HG02678 (cell line): ENCODE measurements around the gene CEP68.

ENCODE experiments used
- ATAC-seq: cut with Tn5 transposase; IDR thresholded peaks from one replicate; pipeline ENCODE4 v1.9.1; 2021; ENCODE audit warnings: mild to moderate bottlenecking, moderate library complexity; ENCODE audit not compliant: unreplicated experiment

The CEP68 gene

GRCh38 chr2:65057391-65058052 is 1.3 kb downstream of the CEP68 start:
- ATAC-seq = no peak

DNA sequence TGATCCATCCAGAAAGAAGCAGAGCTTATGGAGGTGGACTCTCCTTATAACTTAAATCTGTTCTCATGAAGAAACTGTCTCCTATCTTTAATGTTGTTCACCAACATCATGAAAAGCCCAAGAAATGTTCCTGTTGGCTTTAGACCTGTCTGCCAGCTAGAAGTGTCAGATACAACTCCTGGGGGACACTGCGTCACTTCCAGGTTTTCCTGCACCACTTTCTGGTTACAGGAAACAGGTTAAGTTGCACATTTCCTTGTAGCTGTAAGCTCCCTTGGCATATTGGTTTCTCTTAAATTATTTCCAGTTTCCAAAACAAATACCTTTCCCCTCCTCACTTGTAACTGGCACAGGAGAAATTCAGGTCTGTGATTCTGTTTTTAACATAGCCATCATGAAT is 2.9 kb downstream of the CEP68 start:
- no peak for ATAC-seq

GRCh38 chr2:65061146-65061909 is 5.1 kb downstream of the CEP68 start:
- no peak for ATAC-seq

- no peak for ATAC-seq
Measured at GRCh38 chr2:65061910-65062339, 5.7 kb downstream of the CEP68 start.

DNA sequence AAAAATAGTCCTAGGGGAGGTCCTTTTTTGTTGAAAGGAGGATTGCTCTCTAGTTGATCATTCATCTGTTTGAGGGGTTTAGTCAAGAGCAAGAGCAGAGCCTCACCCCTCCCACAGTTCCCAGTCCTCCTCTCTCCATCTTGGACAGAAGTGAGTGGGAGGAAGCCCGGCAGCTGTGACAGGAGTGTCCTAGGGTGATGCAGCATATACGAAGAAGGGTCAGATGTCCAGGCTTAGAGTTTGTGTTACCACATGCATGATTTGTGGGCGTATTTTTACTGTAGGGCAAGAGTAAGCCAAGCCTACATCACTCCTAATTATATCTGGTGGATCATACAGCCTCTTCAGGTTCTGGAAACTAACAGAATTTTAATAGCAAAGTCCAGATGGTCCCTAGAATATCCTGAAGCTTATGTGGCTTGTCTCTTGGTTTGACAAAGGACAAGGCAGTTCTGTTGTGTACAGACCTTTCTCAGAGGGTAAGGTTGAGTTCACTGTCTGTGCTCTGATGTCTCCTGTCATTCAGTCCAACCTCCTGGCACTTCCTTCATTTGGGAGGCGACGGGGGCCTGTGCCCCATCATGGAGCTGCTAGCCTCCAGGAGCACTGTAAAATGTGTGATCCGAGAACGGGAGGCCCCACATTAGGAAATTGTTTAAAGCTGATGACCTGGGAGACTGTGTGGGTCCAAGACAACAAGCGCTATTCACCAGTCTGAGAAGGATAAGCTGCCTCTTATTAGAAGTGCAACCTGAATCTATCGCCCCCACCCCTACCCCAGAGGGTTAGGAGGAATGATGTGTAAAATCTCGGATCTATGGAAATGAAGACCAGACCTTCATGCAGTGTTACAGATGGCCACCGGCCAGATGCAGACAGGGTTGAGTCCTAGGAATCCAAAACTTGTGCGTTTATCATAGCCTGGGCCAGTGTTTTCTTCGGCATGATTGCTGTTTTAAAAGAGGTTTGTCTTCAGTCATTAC is 6.9 kb downstream of the CEP68 start:
- no peak for ATAC-seq

GRCh38 chr2:65064728-65065552 is 8.7 kb downstream of the CEP68 start:
- peak; percentile 81 for ATAC-seq

- no peak for ATAC-seq
Measured at GRCh38 chr2:65067806-65068553, 11.8 kb downstream of the CEP68 start.

- no peak for ATAC-seq
Measured at GRCh38 chr2:65069439-65069824, 13.2 kb downstream of the CEP68 start.

- ATAC-seq = no peak
Measured at GRCh38 chr2:65070172-65070830, 14.1 kb downstream of the CEP68 start.

DNA sequence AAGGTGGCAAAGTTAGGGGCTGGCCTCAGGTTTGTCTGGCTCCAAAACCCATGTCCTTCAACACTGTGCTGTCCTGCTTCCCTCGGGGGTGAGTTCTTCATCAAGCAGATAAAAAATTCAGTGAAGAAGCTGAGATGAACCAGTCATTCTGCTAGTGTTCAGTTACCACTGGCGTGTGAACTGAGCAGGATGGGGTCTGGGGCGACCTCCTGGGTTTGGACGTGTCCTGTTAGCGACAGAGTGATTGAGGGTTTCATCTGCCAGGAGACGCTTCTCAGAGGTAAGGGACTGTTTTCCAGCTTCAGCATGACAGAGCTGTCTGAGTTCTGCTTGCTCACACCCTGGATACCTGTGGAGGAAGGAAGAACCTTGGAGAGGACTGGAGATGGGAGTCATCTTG is 14.6 kb downstream of the CEP68 start:
- no peak for ATAC-seq

DNA sequence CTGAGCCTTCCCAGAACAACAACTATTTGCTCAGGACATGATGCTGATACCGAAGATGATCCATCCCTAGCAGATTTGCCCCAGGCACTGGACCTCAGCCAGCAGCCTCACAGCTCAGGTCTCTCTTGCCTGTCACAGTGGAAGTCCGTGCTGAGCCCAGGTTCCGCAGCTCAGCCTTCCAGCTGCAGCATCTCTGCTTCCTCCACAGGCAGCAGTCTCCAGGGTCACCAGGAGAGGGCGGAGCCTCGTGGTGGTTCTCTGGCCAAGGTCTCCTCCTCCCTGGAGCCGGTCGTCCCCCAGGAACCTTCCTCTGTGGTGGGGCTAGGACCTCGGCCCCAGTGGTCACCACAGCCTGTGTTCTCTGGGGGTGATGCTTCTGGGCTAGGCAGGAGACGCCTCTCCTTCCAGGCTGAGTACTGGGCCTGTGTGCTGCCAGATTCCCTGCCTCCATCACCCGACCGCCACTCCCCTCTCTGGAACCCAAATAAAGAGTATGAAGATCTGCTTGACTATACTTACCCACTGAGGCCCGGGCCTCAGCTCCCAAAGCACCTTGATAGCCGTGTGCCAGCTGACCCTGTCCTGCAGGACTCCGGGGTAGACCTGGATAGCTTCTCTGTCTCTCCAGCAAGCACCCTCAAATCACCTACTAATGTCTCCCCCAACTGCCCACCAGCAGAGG is 15.4 kb downstream of the CEP68 start:
- ATAC-seq = no peak

- peak; percentile 61 for ATAC-seq
Measured at GRCh38 chr2:65072181-65072970, 16.2 kb downstream of the CEP68 start.

- ATAC-seq = no peak
Measured at GRCh38 chr2:65073879-65074565, 17.8 kb downstream of the CEP68 start.

DNA sequence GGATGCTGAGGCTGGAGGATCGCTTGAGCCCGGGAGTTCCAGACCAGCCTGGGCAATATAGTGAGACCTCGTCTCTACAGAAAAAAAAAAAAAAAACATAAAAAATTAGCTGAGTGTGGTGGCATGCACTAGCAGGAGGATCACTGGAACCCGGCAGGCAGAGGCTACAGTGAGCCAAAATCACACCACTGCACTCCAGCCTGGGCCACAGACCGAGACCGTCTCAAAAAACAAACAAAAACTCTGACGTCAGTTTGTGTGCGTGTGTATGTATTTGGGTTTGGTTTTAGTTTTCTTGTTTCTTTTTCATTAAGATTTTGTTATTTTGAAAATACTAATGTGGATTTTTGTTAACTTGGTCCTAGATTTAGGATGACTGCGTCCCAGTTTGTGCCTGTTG is 19.0 kb downstream of the CEP68 start:
- no peak for ATAC-seq

GRCh38 chr2:65075605-65076344 is 19.6 kb downstream of the CEP68 start:
- no peak for ATAC-seq

DNA sequence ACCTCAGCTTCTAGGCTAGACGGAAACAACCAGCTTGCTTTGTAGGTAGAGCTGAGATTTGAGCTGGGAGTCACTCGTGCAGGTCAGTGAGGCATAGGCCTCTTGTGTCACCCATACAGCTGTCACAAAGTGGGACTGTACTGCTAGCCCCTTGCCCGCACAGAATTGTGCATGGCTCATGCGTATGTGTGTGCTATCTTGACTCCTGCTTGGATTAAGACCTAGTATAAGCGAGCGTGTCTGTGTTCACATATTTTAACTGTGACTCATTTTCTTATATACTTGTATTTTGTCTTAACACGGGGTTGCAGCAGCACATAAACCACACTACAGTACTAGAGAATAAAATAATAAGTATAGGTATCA is 20.1 kb downstream of the CEP68 start:
- no peak for ATAC-seq

DNA sequence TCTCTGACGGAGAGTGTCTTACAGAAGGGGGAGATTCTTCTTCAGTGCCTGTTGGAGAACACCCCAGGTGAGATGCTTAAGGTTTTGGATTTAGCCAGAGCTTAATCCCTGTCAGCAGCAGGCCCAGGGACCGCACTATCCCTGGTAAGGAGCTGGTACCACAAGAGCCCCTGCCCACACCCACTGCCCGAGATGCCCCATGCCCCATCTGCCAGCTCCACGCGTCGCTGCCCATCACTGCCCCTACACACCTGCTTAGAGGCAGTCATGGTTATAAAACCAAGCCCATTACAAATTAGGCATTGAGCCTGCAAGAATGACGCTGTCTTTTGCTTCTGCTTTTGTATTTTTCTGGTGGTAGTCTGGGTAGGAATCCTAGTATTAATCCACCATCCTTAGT is 21.7 kb downstream of the CEP68 start:
- ATAC-seq = no peak
